Astrocyte (in vitro differentiated cells and primary cell): ENCODE measurements around the gene PCDHGA11.

Source experiments
- EZH2 ChIP-seq: IDR thresholded peaks from 2 replicates; pipeline ENCODE4 v1.6.1; 2012; ENCODE audit warnings: mild to moderate bottlenecking, low read length, inconsistent platforms; ENCODE audit not compliant: insufficient read depth
- TF ChIP-seq, protein P1 (sequence below): IDR thresholded peaks from 2 replicates; pipeline ENCODE4 v1.5.1; 2011; ENCODE audit warnings: low read depth, mild to moderate bottlenecking, inconsistent platforms, low read length, moderate library complexity; ENCODE audit not compliant: insufficient read depth

DNA sequence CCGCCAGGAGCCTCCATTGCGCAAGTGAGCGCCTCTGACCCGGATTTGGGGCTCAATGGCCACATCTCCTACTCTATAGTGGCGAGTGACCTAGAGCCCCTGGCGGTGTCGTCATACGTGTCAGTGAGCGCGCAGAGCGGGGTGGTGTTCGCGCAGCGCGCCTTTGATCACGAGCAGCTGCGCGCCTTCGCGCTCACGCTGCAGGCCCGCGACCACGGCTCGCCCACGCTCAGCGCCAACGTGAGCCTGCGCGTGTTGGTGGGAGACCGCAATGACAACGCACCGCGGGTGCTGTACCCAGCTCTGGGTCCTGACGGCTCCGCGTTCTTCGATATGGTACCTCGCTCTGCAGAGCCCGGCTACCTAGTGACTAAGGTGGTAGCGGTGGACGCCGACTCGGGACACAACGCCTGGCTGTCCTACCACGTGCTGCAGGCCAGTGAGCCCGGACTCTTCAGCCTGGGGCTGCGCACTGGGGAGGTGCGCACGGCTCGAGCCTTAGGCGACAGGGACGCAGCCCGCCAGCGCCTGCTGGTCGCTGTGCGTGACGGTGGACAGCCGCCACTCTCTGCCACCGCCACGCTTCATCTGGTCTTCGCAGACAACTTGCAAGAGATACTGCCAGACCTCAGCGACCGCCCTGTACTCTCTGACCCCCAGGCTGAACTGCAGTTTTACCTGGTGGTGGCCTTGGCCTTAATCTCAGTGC, 11.1 kb upstream of the PCDHGA11 start:
- TF ChIP-seq, protein P1, sequence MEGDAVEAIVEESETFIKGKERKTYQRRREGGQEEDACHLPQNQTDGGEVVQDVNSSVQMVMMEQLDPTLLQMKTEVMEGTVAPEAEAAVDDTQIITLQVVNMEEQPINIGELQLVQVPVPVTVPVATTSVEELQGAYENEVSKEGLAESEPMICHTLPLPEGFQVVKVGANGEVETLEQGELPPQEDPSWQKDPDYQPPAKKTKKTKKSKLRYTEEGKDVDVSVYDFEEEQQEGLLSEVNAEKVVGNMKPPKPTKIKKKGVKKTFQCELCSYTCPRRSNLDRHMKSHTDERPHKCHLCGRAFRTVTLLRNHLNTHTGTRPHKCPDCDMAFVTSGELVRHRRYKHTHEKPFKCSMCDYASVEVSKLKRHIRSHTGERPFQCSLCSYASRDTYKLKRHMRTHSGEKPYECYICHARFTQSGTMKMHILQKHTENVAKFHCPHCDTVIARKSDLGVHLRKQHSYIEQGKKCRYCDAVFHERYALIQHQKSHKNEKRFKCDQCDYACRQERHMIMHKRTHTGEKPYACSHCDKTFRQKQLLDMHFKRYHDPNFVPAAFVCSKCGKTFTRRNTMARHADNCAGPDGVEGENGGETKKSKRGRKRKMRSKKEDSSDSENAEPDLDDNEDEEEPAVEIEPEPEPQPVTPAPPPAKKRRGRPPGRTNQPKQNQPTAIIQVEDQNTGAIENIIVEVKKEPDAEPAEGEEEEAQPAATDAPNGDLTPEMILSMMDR: no peak
- TF ChIP-seq EZH2: no peak
